AG08396 (cell line): ENCODE results near the gene ALDOB.

ENCODE experiments used
- DNase-seq: peaks from one replicate; pipeline ENCODE4 v3.0.0; 2012; ENCODE audit warnings: low spot score, mixed read lengths

The ALDOB gene

DNA sequence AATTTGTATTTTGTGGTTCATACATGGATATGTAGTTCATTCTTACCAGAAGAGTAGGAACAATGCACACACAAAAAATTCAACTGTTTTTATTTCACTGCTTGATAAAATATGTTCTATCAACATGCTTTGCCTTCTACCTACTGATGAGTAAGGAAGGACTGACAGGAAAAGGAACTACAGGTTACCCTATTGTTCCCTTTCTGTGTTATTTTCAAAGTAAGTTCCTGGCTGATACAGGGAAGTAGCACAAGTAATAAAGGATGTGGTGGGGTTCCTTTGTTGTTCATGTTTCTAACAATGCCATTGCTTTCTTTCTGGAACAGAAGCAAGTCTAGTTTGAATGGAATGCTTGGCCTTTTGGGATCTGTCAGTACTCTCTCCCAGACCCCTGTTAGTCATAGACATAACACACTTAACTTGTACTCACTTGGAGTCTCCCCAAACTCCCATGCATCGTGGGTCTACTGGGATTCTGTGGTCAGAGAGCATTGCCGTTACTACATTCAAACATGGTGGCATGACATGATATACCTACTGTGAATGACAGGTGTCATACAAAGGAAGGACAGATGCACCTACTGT, 20.2 kb upstream of the ALDOB start:
- no peak for DNase-seq

DNA sequence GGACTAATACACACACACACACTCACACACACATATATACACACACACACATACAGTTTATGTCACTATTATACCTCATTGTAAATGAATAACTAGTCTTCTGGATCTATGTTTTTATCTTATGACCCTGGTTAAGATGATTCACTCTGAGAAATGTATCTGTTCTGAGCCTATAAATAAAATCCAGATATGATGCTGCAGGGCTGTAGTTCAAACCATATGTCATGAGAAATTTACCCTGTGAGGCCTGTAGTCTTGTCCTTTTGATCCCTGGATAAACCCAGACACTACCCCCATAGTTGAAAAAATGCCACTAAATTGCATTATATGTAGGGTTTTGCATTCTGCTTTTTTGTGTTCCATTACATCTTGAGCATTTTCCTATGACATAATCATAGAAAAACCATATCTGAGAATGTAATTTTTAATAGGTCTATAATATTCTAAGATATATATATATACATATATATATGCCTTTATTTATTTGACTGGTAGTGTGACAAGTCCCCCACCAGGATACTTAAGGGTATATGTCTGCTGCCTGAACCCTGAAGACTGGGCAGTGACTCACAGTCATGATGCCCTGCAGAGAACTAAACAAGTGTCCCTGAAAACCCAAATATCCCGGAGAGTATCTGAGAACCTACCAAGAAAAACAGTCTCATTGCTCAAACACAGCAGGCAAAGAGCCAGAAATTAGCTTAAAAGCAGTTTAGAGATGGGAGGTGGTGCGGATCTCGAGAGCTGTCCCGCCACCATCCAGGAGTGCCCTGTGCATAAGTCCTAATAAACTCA, 18.4 kb upstream of the ALDOB start:
- peak; percentile 19 for DNase-seq

DNA sequence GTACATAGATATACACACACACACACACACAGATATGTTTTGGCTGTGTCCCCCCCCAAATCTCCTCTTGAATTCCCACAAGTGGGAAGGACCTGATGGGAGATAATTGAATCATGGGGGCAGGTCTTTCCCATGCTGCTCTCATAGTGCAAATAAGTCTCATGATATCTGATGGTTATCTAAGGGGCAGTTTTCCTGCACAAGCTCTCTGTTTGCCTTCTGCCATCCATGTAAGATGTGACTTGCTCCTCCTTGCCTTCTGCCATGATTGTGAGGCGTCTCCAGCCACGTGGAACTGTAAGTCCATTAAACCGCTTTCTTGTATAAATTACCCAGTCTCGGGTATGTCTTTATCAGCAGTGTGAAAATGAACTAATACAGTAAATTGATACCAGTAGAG, 15.9 kb upstream of the ALDOB start:
- DNase-seq: no peak

DNA sequence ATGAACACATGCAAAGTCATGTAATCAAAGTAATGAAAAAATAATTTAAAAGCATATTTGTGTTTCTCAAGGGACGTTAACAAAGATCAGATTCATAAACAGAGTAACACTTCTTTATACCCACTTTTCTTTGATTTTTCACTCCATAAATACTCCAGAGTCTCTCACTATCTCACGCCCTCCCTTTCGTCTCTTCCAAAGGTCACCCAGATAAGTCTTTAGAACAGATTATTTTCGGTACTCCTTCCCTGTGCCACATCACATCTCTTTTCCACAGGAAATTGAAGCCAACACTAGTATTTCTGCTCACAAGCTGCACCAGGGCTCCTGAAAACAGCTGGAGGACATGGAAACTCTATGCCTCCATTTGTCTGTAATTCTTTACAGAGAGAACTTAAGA, 15.4 kb upstream of the ALDOB start:
- no peak for DNase-seq

DNA sequence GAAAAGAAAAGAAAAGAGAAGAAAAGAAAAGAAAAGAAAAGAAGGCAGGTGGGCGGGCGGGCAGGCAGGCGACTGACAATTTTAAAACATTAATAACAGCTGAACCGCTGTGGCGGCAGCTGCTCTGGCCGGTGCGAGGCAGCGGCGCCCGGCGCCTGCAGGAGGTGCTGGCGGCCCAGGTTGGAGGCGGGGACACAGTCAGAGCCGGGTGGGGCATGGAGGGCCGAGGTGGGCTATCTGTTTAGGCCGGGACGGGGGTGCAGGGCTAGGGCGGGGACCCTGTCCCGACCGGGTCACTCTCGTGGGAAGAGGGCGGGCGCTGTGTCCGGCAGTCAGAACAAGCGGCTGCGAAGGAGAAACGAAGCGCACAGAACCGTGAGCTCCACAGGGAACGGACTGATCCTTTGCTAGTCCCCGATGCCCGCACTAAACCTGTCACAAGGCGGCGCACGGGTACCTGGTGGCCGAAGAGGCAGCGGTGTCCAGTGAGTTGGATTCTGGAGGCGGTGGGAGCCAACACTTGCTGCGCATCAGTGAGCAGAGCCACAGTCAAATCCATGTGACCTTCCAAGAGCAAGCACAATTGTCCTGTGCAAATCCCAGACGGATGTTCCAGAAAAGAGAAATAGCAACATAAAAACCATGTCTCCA, 13.6 kb upstream of the ALDOB start:
- DNase-seq: peak; percentile 80

DNA sequence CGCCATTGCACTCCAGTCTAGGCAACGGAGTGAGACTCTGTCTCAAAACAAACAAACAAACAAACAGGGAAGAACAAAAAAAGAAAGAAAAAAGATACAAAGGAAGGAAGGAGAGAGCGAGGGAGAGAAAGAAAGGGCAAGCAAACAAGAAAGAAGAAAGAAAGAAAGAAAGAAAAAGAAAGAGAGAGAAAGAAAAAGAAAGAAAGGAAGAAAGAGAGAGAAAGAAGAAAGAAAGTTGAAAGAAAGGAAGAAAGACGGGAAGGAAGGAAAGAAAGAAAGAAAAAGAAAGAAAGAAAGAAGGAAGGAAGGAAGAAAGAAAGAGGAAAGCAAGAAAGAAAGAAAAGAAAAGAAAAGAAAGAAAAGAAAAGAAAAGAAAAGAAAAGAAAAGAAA, 13.1 kb upstream of the ALDOB start:
- DNase-seq: no peak

DNA sequence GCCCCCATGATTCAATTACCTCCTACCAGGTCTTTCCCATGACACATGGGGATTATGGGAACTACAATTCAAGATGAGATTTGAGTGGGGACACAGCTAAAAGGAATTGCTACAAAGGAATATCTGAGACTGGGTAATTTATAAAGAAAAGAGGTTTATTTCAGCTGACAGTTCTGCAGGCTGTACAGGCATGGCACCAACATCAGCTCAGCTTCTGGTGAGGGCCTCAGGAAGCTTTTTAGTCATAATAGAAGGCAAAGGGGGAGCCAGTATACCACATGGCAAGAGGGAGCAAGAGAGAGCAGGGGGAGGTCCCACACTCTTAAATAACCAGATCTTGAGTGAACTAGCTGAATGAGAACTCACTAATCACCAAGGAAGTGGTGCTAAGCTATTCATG, 11.2 kb upstream of the ALDOB start:
- DNase-seq: no peak

DNA sequence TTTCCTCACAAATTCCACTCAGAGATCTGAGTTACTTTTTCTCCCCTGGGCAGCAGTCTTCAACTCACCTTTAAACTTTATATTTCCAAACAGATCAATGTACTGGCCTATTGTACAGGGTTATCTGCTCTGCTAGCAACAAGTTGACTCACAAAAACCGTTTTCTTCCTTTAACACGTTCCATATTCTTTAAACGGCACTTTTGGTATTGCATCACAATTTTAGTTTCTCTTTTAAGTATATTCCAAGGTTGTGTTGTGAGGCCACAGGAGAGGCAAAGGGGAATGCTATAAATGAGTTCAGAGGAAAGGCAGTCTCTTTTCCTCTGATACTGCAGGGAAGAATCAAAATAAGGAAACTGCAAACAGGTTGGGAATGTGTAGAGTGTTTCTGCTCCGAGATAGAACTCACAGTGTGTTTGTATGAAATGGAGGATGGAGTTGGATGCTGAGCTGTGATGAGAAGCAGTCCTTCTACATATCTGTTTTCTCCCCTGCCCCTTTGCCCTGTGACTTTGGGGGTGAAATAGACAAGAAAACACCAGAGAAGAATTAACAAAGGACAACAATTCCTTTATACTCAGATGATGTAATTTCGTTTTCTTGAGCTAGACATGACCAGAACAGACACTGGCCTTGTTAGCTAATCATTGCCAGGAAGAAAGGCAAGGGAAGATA, 9.9 kb upstream of the ALDOB start:
- no peak for DNase-seq

DNA sequence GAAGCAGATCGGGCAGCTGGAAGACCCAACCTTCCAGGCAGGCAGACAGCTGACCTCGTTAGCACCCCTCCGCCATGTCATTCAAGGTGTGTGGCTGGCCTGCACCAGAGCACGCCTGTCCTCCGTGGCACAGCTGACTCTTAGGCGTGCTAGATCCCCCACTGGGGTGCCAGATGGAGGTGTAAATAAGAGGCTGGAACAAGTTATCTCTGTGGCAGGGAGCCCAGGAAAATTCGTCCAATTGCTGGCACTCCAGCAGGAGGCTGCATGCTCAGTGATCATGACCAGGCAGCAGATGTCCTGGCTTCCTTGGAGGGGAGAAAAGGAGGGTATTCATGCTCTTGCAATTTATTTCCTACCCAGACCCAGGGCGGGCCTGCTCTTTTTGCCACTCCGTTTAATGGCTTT, 7.8 kb upstream of the ALDOB start:
- DNase-seq: no peak

DNA sequence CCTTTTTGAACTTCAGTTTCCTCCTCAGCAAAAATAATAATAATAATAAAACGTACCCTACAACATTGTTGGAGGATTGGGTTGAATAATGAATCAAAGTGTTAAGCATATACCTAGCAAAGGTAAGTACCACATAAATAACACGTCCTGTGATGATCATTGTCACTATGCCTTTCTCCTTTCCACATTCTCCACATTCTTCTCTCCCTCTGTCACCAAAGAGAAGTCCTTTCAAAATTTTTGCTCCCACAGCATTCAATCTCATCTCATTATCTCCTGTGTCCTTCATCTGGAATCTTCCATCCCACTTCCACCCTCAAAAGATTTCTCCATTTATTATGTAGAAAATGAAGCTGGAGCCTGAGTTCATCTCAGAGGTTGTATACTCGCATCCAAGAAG, 7.2 kb upstream of the ALDOB start:
- DNase-seq: no peak

DNA sequence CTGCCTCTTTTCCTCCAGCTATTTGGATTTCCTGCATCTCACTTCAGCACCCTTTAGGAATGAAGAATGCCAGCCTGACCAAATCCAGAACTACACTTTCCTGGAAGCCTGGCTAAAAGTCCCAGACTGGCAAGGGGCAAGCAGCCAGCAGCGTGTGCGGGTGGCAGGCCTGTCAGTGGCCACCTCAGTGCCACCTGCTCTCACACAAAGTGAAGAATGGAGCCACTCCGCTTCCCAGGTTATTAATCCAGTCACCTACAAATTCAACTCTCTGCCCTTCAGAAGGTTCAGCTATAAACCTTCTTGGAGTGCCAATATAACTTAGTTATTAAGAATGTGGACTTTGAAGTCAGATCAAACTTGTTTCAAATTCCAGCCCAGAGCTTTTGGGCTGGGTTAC, 6.7 kb upstream of the ALDOB start:
- no peak for DNase-seq

DNA sequence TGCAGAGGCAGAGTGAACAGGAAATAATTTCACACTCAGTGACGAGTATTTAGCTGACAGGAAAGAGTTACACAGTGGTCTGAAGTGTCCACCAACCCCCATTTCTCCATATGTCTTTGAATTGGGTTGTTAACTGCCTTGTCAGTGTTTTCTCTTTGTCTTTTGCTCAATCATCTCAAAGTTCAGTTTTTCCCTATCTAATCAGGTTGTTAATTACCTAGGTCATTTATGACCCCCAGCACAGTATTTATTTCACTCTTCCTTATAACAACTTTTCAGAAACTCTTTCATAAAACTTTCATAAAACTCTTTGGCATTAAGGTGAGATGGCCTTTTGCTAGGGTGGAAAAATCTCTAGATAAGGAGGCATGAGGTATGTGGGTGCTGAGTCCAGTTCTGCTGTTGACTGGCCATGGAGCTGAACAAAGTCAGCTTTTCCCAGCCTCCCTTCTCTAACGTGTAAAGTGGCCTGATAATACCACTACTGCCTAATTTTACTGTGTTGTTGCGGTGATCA, 5.2 kb upstream of the ALDOB start:
- DNase-seq: no peak

DNA sequence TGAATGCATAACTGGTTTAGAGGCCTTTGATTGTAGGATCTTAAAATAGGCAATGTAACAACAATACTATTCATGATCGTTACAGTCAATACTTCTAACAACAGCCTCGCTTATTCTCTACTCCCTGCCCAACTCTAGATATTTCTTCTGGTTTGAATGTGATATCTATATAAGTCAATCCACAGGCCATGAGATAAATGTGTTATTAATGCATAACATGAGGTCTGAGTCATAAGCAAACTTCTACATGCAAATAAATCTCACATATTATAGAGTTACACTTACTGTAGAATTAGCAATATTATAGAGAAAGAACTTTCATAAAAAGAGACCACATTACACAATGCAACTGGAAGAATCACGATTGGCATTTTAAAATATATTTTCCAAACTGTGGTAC, 2.9 kb upstream of the ALDOB start:
- DNase-seq: no peak

DNA sequence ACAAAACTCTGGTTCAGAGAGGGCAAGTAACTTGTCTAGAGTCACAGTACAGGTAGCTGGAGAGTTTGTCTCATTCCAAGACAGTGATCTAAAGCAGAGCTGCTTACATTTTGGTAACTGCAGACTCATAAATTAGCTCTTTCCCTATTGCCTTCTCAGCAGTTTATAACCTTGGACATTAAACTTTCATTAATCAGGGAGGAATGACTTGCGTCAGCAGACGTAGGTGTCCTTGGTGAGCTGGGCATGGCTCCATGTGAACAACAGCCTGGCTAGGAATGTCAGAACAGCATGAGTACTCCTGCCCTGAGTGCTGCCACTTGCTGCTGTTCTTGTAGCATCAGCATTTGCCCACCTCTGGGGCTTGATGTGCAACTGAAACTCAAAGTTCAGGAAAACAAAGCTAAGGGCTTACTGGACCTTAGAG, 2.2 kb upstream of the ALDOB start:
- DNase-seq: no peak

DNA sequence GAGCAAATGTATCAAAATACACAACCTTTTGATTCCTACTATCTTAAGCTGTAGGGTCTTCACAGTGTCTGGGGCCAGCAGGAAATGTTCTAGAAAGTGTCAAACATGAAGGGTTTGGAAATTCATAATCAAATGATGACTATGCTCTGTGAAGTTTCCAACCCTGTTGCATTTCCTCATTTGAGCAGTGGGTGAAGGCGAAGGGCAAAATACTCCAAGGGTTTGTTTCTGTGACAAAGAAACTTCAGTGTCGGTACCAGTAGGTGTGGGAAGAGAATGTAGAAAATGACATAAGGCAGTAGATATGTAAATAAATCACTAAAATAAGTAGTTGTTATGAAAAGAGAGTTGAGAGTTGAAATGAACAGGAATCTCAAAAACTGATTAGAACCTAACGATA, 576 bp downstream of the ALDOB start:
- DNase-seq: no peak

DNA sequence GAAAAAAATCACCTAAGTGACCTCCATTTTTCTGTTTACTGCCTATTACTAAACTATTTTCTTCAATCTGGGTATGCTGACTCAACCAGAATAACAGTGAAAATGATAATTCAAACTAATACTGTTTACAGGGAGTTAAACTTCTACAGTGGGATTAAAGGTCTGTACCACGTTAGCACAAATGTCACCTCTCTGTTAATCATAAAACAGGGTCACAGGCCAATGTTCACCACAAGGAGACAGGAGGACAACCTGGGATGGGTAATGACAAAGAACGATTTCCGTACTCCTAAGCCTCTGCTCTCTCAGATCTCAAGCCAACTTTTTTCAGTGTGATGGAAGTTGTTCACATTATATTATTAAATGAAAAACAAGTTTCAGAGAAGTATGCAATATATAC, 2.3 kb downstream of the ALDOB start:
- no peak for DNase-seq

DNA sequence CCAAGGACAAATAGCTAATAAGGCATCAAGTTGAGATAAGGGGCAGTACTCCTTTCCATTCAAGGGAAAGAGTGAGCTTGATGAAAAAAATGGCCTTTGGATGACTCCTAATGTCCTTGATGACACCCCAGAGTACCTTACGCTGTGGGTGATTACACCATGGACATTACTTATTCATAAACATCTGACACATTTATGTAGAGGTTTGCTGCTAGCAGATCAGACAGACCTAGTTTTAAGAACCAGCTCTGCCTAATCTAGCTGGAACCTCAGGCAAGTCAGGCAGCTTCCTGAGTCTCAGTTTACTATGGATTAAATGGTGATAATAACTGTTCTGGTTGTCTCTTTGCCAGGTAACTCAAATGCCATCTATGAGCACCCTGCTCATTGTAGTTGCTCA, 2.8 kb downstream of the ALDOB start:
- no peak for DNase-seq

DNA sequence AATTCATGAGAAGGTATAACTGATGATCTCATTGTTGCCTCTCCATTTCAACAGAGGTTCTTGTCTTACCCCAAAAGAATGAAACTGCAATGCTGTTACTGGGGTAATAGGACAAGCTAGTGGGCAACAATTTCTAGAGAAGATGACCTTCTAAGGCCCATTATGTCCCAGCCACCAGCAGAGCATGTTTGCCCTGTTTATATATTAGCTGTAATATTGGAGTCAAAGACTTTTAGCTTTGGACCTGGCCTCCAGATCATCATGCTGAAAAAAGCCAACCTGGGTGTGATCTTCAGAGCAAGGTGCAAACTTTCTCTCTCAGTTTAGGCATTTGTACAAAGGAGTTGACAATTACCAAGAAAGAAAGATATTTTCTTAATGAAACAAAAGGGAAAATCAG, 3.4 kb downstream of the ALDOB start:
- no peak for DNase-seq

DNA sequence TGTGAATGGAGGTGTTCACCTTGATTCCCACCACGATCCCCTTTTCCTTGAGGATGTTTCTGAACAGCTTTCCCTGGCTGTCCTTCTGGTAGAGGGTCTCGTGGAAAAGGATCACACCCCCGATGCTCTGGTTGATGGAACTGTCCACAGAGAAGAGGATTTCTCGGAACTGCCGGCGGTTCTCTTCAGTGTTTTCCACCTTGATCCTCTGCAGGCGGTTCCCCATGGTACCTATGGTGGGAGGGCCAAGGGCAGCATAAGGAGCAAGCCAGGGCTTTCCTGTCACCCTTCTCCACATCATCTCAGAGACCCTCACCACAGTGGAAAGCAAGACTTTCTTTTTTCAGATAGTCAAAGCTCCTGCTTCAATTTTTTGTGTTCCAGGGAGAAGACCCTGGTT, 5.8 kb downstream of the ALDOB start:
- DNase-seq: no peak

DNA sequence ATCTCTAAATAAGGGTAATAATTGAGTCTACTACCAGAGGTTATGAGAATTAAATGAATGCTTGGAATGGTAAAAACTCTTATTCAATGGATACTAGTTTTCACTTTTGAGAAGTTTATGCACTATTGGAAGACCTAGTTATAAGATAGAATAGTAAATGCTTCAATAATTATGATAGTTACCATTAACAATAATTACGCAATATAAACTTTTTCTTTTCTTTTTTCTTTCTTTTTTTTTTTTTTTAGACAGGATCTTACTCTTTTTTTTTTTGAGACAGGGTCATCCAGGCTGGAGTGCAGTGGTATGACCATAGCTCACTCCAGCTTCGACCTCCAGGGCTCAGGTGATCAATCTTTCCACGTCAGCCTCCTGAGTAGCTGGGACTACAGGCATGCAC, 6.7 kb downstream of the ALDOB start:
- DNase-seq: no peak

DNA sequence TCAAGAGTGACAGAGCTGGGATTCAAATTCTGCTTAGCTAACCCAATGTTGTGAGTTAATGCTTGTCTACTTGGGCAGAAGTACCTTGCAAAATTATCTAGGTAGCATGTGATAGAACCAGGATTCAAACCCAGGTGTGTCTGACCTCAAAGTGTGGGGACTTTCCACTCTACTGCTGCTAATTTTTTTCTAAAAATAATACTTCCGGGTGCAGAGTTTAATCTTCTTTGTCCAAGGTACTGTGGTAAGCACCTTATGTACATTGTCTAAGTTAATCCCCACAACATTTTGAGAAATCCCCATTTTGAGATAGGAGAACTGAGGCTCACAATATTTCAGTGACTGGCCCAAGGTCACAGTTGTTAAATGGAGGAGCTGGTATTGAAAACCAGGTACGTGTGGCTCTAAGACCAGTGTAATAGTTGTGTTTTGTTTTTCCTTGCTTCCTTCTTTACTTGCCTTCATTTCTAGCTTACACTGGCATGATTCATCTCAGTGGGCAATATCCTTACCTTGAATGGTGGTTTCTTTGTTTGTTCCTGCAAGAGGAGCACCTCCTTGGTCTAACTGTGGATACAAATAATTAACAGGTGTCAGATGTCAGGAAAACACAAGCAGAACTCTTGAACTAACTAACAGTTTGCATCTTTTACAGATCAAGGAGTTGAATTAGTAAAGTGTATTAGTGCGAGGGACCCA, 7.5 kb downstream of the ALDOB start:
- no peak for DNase-seq

DNA sequence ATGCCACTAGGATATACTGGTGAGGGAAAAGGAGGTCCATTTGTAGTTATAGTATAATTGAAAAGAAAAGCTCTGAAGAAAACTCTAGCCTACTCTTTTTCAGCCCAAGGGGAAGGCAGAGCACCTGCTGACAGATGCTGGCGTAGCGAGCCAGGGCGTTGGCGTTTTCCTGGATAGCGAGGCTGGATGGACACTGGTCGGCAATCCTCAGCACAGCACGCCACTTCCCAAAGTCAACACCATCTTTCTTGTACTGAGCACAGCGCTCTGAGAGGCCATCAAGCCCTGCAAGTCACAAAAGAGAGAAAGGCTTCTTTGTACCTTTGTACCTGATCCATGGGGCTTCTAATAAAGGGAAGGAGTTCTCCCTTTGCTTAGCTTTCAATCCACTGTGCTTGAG, 8.2 kb downstream of the ALDOB start:
- DNase-seq: no peak
